Keratinocyte (primary cell): Measurements from ENCODE around the gene UCKL1. TPM values are rescaled to one million over a fixed set of nuclear protein-coding genes. Genes with fewer than 3 reads are reported as not detected.

Experiments
- DNase-seq: peaks from one replicate; pipeline ENCODE4 v3.0.0-alpha.2; 2011; ENCODE audit warnings: low read depth, missing footprints, low spot score
- FAIRE-seq: peaks from 2 replicates; lab custom pipeline; 2011; peaks lifted over from hg19 to GRCh38; lab: Jason Lieb, UNC
- H2AFZ ChIP-seq: 2 replicates; pipeline ENCODE4 v1.6.0; 2012; ENCODE audit warnings: low read length, control low read depth, inconsistent platforms; ENCODE audit not compliant: control insufficient read depth
- H3K27ac ChIP-seq: 2 replicates; pipeline ENCODE4 v1.5.1; 2011; ENCODE audit warnings: low read length; ENCODE audit not compliant: control insufficient read depth, insufficient read depth
- H3K27me3 ChIP-seq: 3 replicates; pipeline ENCODE4 v1.6.0; 2011; ENCODE audit warnings: low read length; ENCODE audit not compliant: control insufficient read depth, insufficient read depth; ENCODE audit errors: extremely low read depth
- H3K36me3 ChIP-seq, 2 experiments: 2 replicates in 1 of 2; 3 replicates in 1 of 2; pipeline ENCODE4 v1.5.1; 2011; ENCODE audit warnings: low read length in 2 of 2, mild to moderate bottlenecking in 1 of 2; ENCODE audit not compliant: control insufficient read depth in 2 of 2, insufficient read depth in 2 of 2; ENCODE audit errors: extremely low read depth in 1 of 2
- H3K4me1 ChIP-seq: 3 replicates; pipeline ENCODE4 v1.5.1; 2011; ENCODE audit warnings: low read length; ENCODE audit not compliant: control insufficient read depth, insufficient read depth; ENCODE audit errors: extremely low read depth
- H3K4me2 ChIP-seq: 3 replicates; pipeline ENCODE4 v1.6.0; 2011; ENCODE audit warnings: low read depth, low read length; ENCODE audit not compliant: control insufficient read depth, insufficient read depth; ENCODE audit errors: extremely low read depth
- H3K4me3 ChIP-seq, 3 experiments: fragments of 200-600 bp in 1 of 3; sonication (generic) in 1 of 3; 2 replicates in 2 of 3; 3 replicates in 1 of 3; pipeline ENCODE4 v1.5.1; 2011 to 2016; ENCODE audit warnings: low read length in 3 of 3, mild to moderate bottlenecking in 3 of 3, control low read depth in 2 of 3, inconsistent platforms in 1 of 3, low read depth in 1 of 3, mixed read lengths in 1 of 3, mixed run types in 1 of 3, moderate library complexity in 1 of 3; ENCODE audit not compliant: control insufficient read depth in 2 of 3, insufficient read depth in 2 of 3; ENCODE audit errors: extremely low read depth in 1 of 3
- H3K79me2 ChIP-seq: 2 replicates; pipeline ENCODE4 v1.6.0; 2012; ENCODE audit warnings: low read length; ENCODE audit not compliant: control insufficient read depth, insufficient read depth
- H3K9ac ChIP-seq: 3 replicates; pipeline ENCODE4 v1.6.0; 2011; ENCODE audit warnings: low read length; ENCODE audit not compliant: control insufficient read depth, insufficient read depth; ENCODE audit errors: extremely low read depth
- H3K9me1 ChIP-seq: 3 replicates; pipeline ENCODE4 v1.6.0; 2011; ENCODE audit warnings: low read length; ENCODE audit not compliant: control insufficient read depth, insufficient read depth; ENCODE audit errors: extremely low read depth
- H3K9me3 ChIP-seq: 2 replicates; pipeline ENCODE4 v1.5.1; 2012; ENCODE audit warnings: low read depth, low read length; ENCODE audit not compliant: control insufficient read depth
- H4K20me1 ChIP-seq: 3 replicates; pipeline ENCODE4 v1.6.0; 2011; ENCODE audit warnings: low read length; ENCODE audit not compliant: control insufficient read depth, insufficient read depth; ENCODE audit errors: extremely low read depth
- CTCF ChIP-seq, 3 experiments: IDR thresholded peaks in 1 of 3; conservative IDR thresholded peaks in 1 of 3; optimal IDR thresholded peaks in 1 of 3; 2 replicates in 2 of 3; 3 replicates in 1 of 3; pipeline versions ENCODE3 to v1.5.1; 2011; ENCODE audit warnings: low read length in 3 of 3, mild to moderate bottlenecking in 3 of 3, moderate library complexity in 2 of 3, control low read depth in 1 of 3, inconsistent platforms in 1 of 3; ENCODE audit not compliant: insufficient read depth in 2 of 3; ENCODE audit errors: extremely low read depth in 1 of 3
- EZH2 ChIP-seq: IDR thresholded peaks from one replicate; pipeline ENCODE4 v1.6.1; 2012; ENCODE audit warnings: inconsistent platforms, mild to moderate bottlenecking, low read length, moderate library complexity
- dilution Hi-C: fragments of 300-500 bp; cut with MboI; formaldehyde crosslinking; loops from one replicate; pipeline ENCODE4 v1.7.0; 2020; ENCODE audit warnings: low sequenced_read_pairs; ENCODE audit not compliant: extremely low pct_ligation_motif_present
- polyA plus RNA-seq, 5 experiments: library from polyadenylated mRNA; depleted of rRNA in 3 of 5; stranded (reverse) in 3 of 5; stranded (forward) in 1 of 5; unstranded in 1 of 5; fragments of >200 nt; gene quantifications; 1 replicate in 1 of 5; 2 replicates in 3 of 5; 3 replicates in 1 of 5; pipeline versions ENCODE4 v1.2.1 to v1.2.3, GENCODE V29; 2011 to 2012; ENCODE audit warnings: missing spikeins in 2 of 5, low read depth in 1 of 5, low replicate concordance in 1 of 5

UCKL1 gene
- polyA plus RNA-seq, 1 donor (not counting 4 experiments of a cell fraction or from before 2014, with no cell fraction given) = 24.1 TPM

GRCh38 chr20:64003960-64004725 lies 47.9 kb upstream of the UCKL1 start:
- Histone ChIP-seq H3K9me3 (no peaks in the 10 kb centered on the region), H3K4me1 (peaks cover 9% of the 10 kb centered on the region), H2AFZ (no peak overlapping the region), H3K27me3 (no peaks in the 10 kb centered on the region), H3K4me3 (no peak overlapping the region), H3K27ac (no peak overlapping the region), H4K20me1 (no peaks in the 10 kb centered on the region), H3K79me2 (no peaks in the 10 kb centered on the region), H3K9ac (no peak overlapping the region), H3K36me3 (peaks cover 34 to 37% of the 10 kb centered on the region in 2 experiments), H3K4me2 (no peak overlapping the region), H3K9me1 (no peaks in the 10 kb centered on the region)
- FAIRE-seq = no peak
- DNase-seq = no peak
- dilution Hi-C loops = no loop called here
- TF ChIP-seq EZH2 (no peak), CTCF (optimal IDR thresholded peaks at IDR 0.05 in 1 of 3, IDR thresholded peaks at IDR 0.05 in 1 of 3, conservative IDR thresholded peaks at IDR 0.05 in 1 of 3; ENCODE audit: extremely low read depth in 1 of 3, insufficient read depth in 2 of 3, low read length in 3 of 3) (no peak)

- no peaks in the 10 kb centered on the region for H3K4me1 ChIP-seq
- H3K27ac ChIP-seq = no peak overlapping the region
- no peaks in the 10 kb centered on the region for H3K27me3 ChIP-seq
- DNase-seq (no peak), FAIRE-seq (no peak)
- no peak for TF ChIP-seq EZH2
- no peak for TF ChIP-seq CTCF (optimal IDR thresholded peaks at IDR 0.05 in 1 of 3, IDR thresholded peaks at IDR 0.05 in 1 of 3, conservative IDR thresholded peaks at IDR 0.05 in 1 of 3; ENCODE audit: extremely low read depth in 1 of 3, insufficient read depth in 2 of 3, low read length in 3 of 3)
- H3K36me3 ChIP-seq = peaks cover 37 to 40% of the 10 kb centered on the region in 2 experiments
- H3K9me3 ChIP-seq = no peaks in the 10 kb centered on the region
- no peak overlapping the region for H3K4me2 ChIP-seq
- no peaks in the 10 kb centered on the region for H4K20me1 ChIP-seq
- H3K9me1 ChIP-seq = no peaks in the 10 kb centered on the region
- no peak overlapping the region for H3K4me3 ChIP-seq
- no peak overlapping the region for H3K9ac ChIP-seq
- no peaks in the 10 kb centered on the region for H3K79me2 ChIP-seq
- dilution Hi-C loops = no loop called here
- no peak overlapping the region for H2AFZ ChIP-seq
These were observed 45.4 kb upstream of the UCKL1 start for GRCh38 chr20:64001607-64002011.
